Activated CD4-positive, alpha-beta T cell treated with anti-CD3 and anti-CD28 coated beads for 36 hours (primary cell): ENCODE measurements around the gene EIF5. TPM values are rescaled to one million over a fixed set of nuclear protein-coding genes. Genes with fewer than 3 reads are reported as not detected.

ENCODE experiments used
- ATAC-seq: fragments of 200-7000 bp; cut with Tn5 transposase; one replicate; pipeline ENCODE4 v1.10.0; 2021; ENCODE audit warnings: mild to moderate bottlenecking, moderate library complexity
- CTCF ChIA-PET: fragments of 350-600 bp; sonication (Branson Sonifier 250); formaldehyde crosslinking; loops from one replicate; lab custom pipeline; 2021; ENCODE audit warnings: antibody characterized with exemption; lab: Charles Lee
- POLR2A ChIA-PET: fragments of 350-600 bp; sonication (Branson Sonifier 250); formaldehyde crosslinking; loops from one replicate; lab custom pipeline; 2021; ENCODE audit warnings: antibody characterized with exemption, inconsistent platforms; lab: Charles Lee
- DNase-seq: peaks from one replicate; pipeline ENCODE4 v3.0.0-alpha.2; 2020
- H3K27ac Mint-ChIP-seq: one replicate; pipeline ENCODE4 v1.8.0; 2021; ENCODE audit warnings: mixed read lengths
- H3K27me3 Mint-ChIP-seq: one replicate; pipeline ENCODE4 v1.8.0; 2021; ENCODE audit warnings: mixed read lengths
- H3K36me3 Mint-ChIP-seq: one replicate; pipeline ENCODE4 v1.8.0; 2021; ENCODE audit warnings: low read depth, mixed read lengths
- H3K4me1 Mint-ChIP-seq: one replicate; pipeline ENCODE4 v1.8.0; 2021; ENCODE audit warnings: mixed read lengths
- H3K4me3 Mint-ChIP-seq: one replicate; pipeline ENCODE4 v1.8.0; 2021; ENCODE audit warnings: mild to moderate bottlenecking, moderate library complexity, mixed read lengths
- H3K9me3 Mint-ChIP-seq: one replicate; pipeline ENCODE4 v1.8.0; 2021; ENCODE audit warnings: low read depth, mixed read lengths
- intact Hi-C, 2 experiments: fragments of 100-400 bp; cut with DNase I in 1 of 2; cut with micrococcal nuclease in 1 of 2; formaldehyde crosslinking; loops; one replicate each; pipeline versions ENCODE4 v1.14.2 to v1.15.1; 2022 to 2024; cut with DNase I, micrococcal nuclease
- total RNA-seq, 2 experiments: library from RNA; stranded (reverse); gene quantifications; one replicate each; pipeline ENCODE4 v1.2.3, GENCODE V29; 2021

EIF5 gene
- total RNA-seq, 2 experiments from 2014 or later, result 222 to 234 TPM

- Mint-ChIP-seq H3K27me3 (peaks cover 10% of the 10 kb centered on the region), H3K36me3 (no peaks in the 10 kb centered on the region), H3K4me3 (no peak overlapping the region), H3K9me3 (no peaks in the 10 kb centered on the region), H3K4me1 (no peaks in the 10 kb centered on the region), H3K27ac (no peak overlapping the region)
- DNase-seq (no peak), ATAC-seq (no peak)
- ChIA-PET POLR2A (no interaction called here), CTCF (interaction anchor here (0.9 kb wide), 1 partner anchor 12 kb away, joined by 3 read pairs; no protein-coding TSS in a partner anchor)
- intact Hi-C loops, result no loop called here
Observed at GRCh38 chr14:103319422-103319821, 14.6 kb upstream of the EIF5 start.

DNA sequence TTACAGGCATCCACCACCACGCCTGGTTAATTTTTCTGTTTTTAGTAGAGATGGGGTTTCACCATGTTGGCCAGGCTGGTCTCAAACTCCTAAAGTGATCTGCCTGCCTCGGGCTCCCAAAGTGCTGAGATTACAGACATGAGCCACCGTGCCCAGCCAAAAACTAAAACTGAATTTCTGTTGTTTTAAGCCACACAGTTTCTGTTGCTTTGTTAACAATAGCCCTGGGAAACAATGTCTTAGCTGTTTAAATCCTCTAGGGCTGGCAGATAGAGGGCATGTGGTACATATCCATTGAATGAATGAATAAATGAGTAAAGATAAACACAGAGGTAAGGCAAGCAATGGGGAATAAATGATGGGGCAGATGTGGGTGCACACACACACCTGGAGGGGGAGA, 8.0 kb upstream of the EIF5 start:
- no peak for ATAC-seq
- DNase-seq, result no peak
- ChIA-PET CTCF (interaction anchor here (0.7 kb wide), 1 partner anchor 413 kb away, joined by 4 read pairs; no protein-coding TSS in a partner anchor), POLR2A (no interaction called here)
- H3K27me3 Mint-ChIP-seq, result peaks cover 2% of the 10 kb centered on the region
- H3K36me3 Mint-ChIP-seq, result no peaks in the 10 kb centered on the region
- H3K9me3 Mint-ChIP-seq, result no peaks in the 10 kb centered on the region
- H3K27ac Mint-ChIP-seq, result no peak overlapping the region
- H3K4me3 Mint-ChIP-seq, result no peak overlapping the region
- intact Hi-C loops, result no loop called here
- peaks cover 3% of the 10 kb centered on the region for H3K4me1 Mint-ChIP-seq

GRCh38 chr14:103328941-103329340, 5.1 kb upstream of the EIF5 start:
- DNase-seq (no peak), ATAC-seq (no peak)
- POLR2A ChIA-PET, result no interaction called here
- Mint-ChIP-seq H3K27me3 (no peaks in the 10 kb centered on the region), H3K36me3 (peaks cover under 1% of the 10 kb centered on the region), H3K27ac (no peak overlapping the region), H3K4me1 (peaks cover 19% of the 10 kb centered on the region), H3K9me3 (no peaks in the 10 kb centered on the region), H3K4me3 (no peak overlapping the region)
- CTCF ChIA-PET, result no interaction called here
- intact Hi-C loops, result no loop called here

DNA sequence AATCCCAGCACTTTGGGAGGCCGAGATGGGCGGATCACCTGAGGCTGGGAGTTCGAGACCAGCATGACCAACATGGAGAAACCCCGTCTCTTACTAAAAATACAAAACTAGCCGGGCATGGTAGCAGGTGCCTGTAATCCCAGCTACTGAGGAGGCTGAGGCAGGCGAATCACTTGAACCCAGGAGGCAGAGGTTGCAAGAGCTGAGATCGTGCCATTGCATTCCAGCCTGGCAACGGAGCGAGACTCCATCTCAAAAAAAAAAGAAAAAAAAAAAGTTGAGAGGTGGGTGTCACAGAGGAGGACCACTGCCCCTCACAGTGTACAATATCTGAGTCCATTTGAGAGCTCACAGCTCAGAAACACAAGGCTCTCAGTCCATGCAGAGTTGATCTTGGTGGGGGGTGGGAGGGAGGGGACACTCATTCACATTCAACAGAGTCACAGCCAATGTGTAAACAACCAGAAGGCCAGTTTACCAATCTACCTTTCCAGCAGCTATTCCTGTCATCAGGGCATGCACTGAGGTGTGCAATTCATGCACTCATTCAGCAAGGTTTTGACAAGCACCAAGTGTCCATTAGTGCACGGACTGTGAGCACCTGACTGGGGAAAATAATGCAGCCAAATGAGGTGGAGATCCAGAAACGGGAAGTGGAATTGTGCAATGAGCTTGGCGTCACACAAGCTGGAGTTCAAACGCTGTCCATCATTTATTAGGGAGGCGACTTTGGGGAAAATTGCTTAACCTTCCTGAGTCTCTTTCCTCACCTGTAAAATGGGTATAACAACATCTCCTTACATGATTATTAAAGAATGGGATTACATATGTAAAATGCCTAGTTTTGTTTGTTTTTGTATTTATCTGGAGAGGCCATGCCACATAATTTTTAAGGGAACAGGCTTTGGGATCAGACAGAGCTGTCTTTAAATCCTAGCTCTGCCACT, 4.4 kb upstream of the EIF5 start:
- Mint-ChIP-seq H3K9me3 (no peaks in the 10 kb centered on the region), H3K4me1 (peaks cover 19% of the 10 kb centered on the region), H3K36me3 (peaks cover 2% of the 10 kb centered on the region), H3K27me3 (no peaks in the 10 kb centered on the region), H3K27ac (no peak overlapping the region), H3K4me3 (no peak overlapping the region)
- ChIA-PET CTCF (interaction anchor here (0.6 kb wide), 1 partner anchor 18 kb away, joined by 3 read pairs; no protein-coding TSS in a partner anchor), POLR2A (no interaction called here)
- no peak for DNase-seq
- no peak for ATAC-seq
- intact Hi-C loops, result loop anchor here in 1 of 2 experiments (5.0 to 10.0 kb wide), 4 partner anchors 522 to 1693 kb away; partner anchors contain the start of genes CDCA4, CINP, PPP2R5C and TECPR2

DNA sequence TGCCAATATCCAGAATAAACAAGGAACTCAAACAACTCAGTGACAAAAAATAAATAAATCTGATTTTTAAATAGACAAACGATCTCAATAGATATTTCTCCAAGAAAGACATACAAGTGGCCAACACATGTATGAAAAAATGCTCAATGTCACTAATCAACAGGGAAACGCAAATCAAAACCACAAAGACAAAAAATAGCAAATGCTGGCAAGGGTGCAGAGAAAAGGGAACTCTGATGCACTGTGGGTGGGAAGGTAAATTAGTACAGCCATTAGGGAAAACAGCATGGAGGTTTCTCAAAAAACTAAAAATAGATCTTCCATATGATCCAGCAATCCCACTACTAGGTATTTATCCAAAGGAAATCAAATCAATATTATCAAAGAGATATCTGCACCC, 3.5 kb upstream of the EIF5 start:
- no peaks in the 10 kb centered on the region for H3K27me3 Mint-ChIP-seq
- H3K4me1 Mint-ChIP-seq, result peaks cover 22% of the 10 kb centered on the region
- POLR2A ChIA-PET, result no interaction called here
- H3K9me3 Mint-ChIP-seq, result no peaks in the 10 kb centered on the region
- no peak for ATAC-seq
- CTCF ChIA-PET, result interaction anchor here (0.6 kb wide), 1 partner anchor 19 kb away, joined by 3 read pairs; no protein-coding TSS in a partner anchor
- peaks cover 9% of the 10 kb centered on the region for H3K36me3 Mint-ChIP-seq
- no peak for DNase-seq
- intact Hi-C loops, result loop anchor here in 1 of 2 experiments (5.0 to 10.0 kb wide), 4 partner anchors 523 to 1692 kb away; partner anchors contain the start of genes CDCA4, CINP, PPP2R5C and TECPR2
- no peak overlapping the region for H3K27ac Mint-ChIP-seq
- no peak overlapping the region for H3K4me3 Mint-ChIP-seq

DNA sequence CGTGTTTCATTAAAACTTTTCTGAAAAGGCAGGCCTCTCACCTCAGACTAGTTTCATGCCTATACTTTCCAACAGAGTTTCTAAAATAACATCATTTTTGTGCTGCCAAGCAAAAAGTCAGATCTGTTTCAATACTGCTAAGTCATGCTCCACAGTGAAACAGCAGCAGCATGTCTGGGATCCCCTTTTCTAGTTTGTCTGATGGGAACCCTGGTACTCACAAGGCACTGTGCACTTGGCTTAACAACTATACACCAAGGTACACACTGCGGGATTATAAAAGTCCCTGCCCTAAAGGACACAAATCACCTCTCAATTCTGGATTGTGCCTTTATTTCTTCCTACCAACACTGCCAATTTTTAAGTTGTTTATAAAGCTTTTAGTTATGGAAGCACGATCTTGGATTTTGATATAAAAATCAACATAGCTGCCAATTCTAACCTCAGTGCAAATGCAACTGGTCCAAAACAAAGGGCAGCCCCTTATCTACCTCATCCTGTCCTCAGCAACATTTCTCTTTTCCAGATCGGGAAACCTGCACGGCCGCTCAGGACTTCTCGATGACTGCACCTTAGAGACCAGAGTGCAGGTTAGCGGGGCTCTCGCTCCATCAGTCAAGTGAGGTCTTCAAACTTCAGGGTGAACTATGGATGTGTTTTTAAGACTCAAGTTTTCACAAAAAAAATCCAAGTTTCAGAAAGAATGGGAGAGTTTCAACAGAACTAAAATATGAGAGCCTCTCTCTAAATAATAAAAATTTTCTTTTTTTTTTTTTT, 1.7 kb upstream of the EIF5 start:
- ChIA-PET CTCF (interaction anchor here (0.9 to 1.1 kb wide), 4 partner anchors 13 to 66 kb away, joined by 3 read pairs; no protein-coding TSS in a partner anchor), POLR2A (interaction anchor here (0.6 kb wide), 1 partner anchor 96 kb away, joined by 3 read pairs; no protein-coding TSS in a partner anchor)
- Mint-ChIP-seq H3K4me1 (peaks cover 40% of the 10 kb centered on the region), H3K27ac (peak overlapping the region; percentile 72), H3K36me3 (peaks cover 27% of the 10 kb centered on the region), H3K9me3 (no peaks in the 10 kb centered on the region), H3K27me3 (no peaks in the 10 kb centered on the region), H3K4me3 (peak overlapping the region; percentile 79)
- DNase-seq, result no peak
- intact Hi-C loops, result loop anchor here in 1 of 2 experiments (2.0 to 10.0 kb wide), 5 partner anchors 525 to 1690 kb away; partner anchors contain the start of genes CDCA4, CINP, PPP2R5C and SIVA1
- no peak for ATAC-seq

- peaks cover 56% of the 10 kb centered on the region for H3K4me1 Mint-ChIP-seq
- H3K27ac Mint-ChIP-seq, result peak overlapping the region; percentile 85
- POLR2A ChIA-PET, result interaction anchor here (0.6 to 4.2 kb wide), 4 partner anchors 10 to 227 kb away, joined by 3 to 34 read pairs (median 6); no protein-coding TSS in a partner anchor
- H3K36me3 Mint-ChIP-seq, result peaks cover 51% of the 10 kb centered on the region
- ATAC-seq (peak; percentile 47), DNase-seq (peak; percentile 95)
- no peaks in the 10 kb centered on the region for H3K27me3 Mint-ChIP-seq
- intact Hi-C loops, result loop anchor here (1.0 to 10.0 kb wide), 17 partner anchors 50 to 1687 kb away; partner anchors contain the start of genes MARK3 (in 2 of the 2), ANKRD9 (in 1 of the 2), BAG5 (in 1 of the 2) and CDCA4 (in 1 of the 2)
- CTCF ChIA-PET, result interaction anchor here (0.7 to 1.2 kb wide), 3 partner anchors 8 to 57 kb away, joined by 3 to 4 read pairs (median 3); no protein-coding TSS in a partner anchor
- H3K9me3 Mint-ChIP-seq, result no peaks in the 10 kb centered on the region
- H3K4me3 Mint-ChIP-seq, result peak overlapping the region; percentile 79
Observed at GRCh38 chr14:103334644-103335622, 896 bp downstream of the EIF5 start.

GRCh38 chr14:103336191-103336590, 2.2 kb downstream of the EIF5 start:
- POLR2A ChIA-PET, result interaction anchor here (0.6 to 4.2 kb wide), 5 partner anchors 8 to 48 kb away, joined by 3 to 34 read pairs (median 3); no protein-coding TSS in a partner anchor

DNA sequence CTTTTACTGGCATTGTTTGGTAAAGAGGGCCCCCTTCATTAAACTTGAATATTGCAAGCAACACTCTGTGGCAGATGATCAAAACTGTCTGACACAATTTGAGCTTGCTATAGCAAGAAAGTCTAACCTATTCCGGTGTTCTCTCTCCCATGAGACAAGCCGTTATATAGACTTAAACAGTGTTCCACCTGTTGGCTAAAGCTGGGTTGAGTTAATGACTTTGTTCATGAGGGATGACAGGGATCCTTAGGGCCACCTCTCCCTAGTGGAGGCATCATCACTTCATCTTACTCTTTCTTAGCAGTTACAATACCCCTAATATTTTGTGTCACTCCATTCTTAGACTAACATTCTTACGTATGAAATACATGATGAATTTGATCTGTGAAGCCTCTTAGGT, 3.8 kb downstream of the EIF5 start:
- Mint-ChIP-seq H3K27ac (peak overlapping the region; percentile 64), H3K27me3 (no peaks in the 10 kb centered on the region), H3K4me3 (no peak overlapping the region), H3K4me1 (peaks cover 47% of the 10 kb centered on the region), H3K9me3 (no peaks in the 10 kb centered on the region), H3K36me3 (peaks cover 77% of the 10 kb centered on the region)
- ATAC-seq (no peak), DNase-seq (no peak)
- intact Hi-C loops, result loop anchor here in 1 of 2 experiments (10.0 kb wide), 1 partner anchor 1573 kb away; the partner anchor contains the start of gene PPP2R5C
- CTCF ChIA-PET, result interaction anchor here (0.6 to 1.8 kb wide), 3 partner anchors 9 to 32 kb away, joined by 3 to 4 read pairs (median 3); no protein-coding TSS in a partner anchor
- POLR2A ChIA-PET, result interaction anchor here (1.1 kb wide), 2 partner anchors 10 to 45 kb away, joined by 3 read pairs; no protein-coding TSS in a partner anchor

More at GRCh38 chr14:103336191-103336590, 2.2 kb downstream of the EIF5 start:
- Mint-ChIP-seq H3K9me3 (no peaks in the 10 kb centered on the region), H3K27ac (peak overlapping the region; percentile 82), H3K4me3 (peak overlapping the region; percentile 79), H3K27me3 (no peaks in the 10 kb centered on the region), H3K4me1 (peaks cover 59% of the 10 kb centered on the region), H3K36me3 (peaks cover 63% of the 10 kb centered on the region)
- ATAC-seq, result no peak
- intact Hi-C loops, result loop anchor here in 1 of 2 experiments (10.0 kb wide), 1 partner anchor 1571 kb away; the partner anchor contains the start of gene PPP2R5C
- CTCF ChIA-PET, result interaction anchor here (0.6 kb wide), 2 partner anchors 27 to 742 kb away, joined by 3 to 4 read pairs; no protein-coding TSS in a partner anchor
- DNase-seq, result no peak
